EH (cell line): ENCODE measurements around the gene SLCO4A1.

ENCODE experiments used
- DNase-seq: peaks from one replicate; pipeline ENCODE4 v3.0.0-alpha.2; 2015; ENCODE audit warnings: low read depth

SLCO4A1 gene

DNA sequence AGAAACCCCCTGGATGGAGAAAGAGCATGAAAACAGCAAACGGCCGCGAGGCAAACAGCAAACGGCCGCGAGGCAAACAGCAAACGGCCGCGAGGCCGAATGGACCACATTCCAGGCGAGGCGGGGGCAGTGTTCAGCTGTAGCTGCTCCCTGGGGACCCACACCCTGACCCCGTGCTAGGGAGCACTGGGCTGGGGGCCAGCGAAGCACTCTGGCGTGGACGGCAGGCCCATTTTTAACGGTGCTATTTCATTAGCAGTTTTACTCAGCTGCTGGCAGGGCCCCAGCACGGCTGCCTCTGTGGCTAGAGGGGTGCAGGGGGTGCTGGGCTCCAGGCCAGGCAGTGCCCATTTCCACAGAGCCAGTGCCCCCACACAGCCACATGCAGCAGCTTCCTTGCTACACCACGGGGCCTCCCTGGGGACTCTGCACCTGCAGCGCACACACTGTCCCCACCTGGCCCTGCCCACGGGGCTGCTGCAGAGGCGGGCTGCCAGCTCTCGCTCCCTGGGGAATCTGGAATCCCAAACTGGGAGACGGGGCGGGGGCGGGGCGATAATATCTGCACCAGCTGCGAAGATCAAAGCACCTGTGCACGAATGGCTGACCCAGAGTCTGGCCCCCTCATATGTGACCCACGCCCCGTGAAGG lies 35.6 kb upstream of the SLCO4A1 start:
- DNase-seq, result peak; percentile 36

DNA sequence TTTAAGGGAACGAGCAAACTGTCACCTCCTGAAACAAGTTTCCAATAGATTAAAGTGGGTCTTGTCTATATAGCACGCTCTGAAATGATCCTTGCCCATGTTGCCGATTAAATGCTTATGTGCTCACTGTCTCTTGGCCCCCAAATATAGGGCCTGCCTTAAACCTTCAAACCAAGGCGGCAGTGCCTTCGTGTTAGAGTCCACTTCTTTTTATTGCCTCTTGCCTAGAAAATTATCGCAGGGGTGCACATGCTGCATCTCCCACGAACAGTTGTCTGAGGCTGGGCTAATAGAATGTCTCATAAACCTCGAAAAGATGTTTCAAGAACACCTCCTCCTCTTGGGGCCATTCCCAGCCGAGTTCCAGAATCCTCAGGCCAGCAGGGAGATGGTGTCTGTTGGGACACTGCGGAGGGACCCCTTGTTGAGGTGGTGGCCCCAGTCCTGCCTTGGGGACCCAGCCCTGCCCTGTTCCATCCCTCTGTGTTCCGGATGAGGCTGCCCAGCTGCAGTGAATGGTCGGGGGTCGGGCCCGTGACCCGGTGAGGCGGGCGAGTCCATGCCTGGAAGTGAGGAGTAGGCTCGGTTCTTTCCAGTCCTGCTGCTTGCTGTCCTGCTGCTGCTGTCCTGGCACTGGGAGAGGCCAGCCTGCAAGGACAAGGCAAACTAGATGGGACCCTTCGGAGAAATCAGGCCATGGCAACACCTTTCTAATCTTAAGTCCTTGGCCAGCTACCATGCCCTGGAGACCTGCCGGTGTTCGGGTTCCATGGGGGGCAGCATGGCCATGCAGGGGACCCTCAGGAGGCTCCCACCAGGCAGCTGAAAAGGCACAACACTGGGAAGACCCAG lies 34.7 kb upstream of the SLCO4A1 start:
- DNase-seq, result no peak

DNA sequence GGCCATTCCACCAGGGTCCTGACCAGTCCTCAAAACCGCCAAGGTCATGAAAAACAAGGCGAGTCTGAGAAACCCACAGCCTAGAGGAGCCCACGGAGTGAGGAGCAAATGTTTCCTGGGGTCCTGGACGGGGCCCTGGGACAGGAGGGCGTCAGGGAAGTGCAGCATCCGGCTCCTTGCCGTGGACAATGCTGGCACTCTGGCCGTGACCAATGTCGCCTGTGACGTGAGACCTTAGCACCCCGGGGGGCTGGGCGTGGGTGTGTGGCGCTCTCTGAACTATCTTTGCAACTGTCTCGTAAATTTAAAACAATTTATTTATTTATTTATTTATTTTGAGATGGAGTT lies 34.1 kb upstream of the SLCO4A1 start:
- DNase-seq, result no peak

DNA sequence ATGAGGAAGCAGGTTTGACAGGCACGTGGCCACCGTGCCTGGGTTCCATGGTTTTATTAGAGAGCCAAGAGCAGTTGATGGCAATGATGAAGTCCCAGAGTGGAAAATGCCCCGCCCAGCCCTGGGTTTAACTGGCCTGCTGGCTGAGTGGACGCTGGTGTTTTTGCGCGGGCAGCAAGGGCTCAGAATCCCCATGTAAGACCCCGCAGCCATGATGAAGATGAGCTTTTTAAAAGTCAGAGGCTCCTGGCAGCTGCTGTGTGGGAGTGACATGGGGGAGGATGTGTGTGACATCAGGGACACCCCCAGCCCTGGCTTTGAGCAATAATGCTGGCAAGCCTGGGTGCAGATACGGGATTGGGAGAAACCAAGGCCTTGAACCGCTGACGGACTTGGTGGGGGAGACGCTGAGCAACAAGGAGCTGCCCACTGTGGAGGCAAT lies 33.0 kb upstream of the SLCO4A1 start:
- no peak for DNase-seq

DNA sequence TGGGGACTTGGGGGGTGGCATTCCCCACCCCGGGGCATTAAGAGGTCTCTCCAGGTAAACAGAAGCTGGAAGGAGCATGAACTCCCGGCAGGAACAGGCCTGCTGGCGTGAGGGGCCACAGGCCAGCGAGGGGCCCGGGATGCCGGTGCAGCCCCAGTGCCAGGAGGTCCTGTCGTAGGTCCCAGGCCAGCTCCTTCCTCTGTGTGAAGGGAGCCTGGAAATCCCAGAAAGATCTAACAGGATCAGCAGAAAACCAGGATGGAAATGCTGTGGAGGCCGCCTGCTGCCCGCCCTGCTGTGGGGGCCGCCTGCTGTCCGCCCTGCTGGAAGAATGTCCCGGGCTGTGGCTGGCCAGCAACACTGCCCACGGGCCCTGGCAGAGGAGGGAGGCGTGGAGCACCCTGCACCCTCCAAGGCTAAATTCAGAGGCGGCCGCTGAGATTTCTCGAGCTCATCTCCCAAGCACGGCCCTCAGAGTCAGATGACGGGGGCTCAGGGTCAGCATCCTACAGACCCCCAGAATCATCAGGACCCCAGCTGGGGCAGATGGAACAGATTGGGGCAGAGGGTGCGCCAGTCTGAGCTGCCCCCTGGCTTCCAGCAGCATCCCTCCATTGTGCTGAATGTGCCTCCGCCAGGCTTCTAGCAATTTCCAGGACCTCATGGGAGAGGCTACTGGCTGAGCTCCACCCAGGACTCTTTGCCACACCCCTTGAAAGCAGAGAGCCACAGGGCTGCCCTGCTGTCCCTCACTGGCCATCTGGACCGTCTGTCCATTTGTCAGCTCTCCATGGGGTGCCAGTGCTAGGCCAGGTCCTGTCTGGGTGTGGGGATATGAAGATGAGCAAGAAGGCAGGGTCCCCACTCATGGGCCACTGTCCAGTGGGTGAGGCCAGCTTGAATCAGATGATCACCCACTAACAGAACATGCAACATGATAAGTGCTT lies 32.2 kb upstream of the SLCO4A1 start:
- no peak for DNase-seq

DNA sequence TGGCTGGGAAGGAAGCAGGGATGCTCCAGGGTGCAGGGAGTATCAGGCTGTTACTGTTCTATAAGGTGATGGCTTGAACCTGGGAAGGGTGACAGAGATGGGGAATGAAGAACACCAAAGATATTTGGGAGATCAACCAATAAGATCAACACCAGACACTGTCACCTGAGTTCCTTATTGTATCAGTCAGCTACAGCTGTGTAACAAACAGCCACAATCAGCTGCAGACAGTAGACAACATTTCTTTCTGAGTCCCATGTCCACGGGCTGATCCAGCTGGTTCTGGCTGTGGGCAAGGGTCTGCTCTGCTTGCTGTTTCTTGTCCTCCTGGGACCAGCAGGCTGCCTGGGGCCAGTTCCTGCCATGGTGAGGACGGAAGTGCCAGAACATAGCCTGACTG lies 31.3 kb upstream of the SLCO4A1 start:
- no peak for DNase-seq

DNA sequence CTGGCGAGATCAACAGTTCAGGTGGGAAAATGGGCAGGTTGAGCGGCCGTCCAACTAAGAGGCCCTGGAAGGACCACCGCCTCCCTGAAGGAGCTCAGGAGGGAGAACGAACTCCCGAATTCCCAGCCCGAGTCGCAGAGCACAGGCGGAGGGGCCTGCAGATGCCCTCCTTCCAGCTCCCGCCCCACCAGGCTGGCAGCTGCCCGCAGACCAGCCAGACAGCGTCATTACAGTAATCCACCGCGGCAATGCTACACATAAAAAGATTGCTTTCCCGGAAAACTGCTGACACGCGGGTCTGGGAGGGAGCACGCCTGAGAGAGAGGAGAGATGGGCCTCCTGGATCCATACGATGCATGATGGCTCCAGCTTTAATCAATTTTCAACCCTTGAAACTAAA lies 30.5 kb upstream of the SLCO4A1 start:
- no peak for DNase-seq

DNA sequence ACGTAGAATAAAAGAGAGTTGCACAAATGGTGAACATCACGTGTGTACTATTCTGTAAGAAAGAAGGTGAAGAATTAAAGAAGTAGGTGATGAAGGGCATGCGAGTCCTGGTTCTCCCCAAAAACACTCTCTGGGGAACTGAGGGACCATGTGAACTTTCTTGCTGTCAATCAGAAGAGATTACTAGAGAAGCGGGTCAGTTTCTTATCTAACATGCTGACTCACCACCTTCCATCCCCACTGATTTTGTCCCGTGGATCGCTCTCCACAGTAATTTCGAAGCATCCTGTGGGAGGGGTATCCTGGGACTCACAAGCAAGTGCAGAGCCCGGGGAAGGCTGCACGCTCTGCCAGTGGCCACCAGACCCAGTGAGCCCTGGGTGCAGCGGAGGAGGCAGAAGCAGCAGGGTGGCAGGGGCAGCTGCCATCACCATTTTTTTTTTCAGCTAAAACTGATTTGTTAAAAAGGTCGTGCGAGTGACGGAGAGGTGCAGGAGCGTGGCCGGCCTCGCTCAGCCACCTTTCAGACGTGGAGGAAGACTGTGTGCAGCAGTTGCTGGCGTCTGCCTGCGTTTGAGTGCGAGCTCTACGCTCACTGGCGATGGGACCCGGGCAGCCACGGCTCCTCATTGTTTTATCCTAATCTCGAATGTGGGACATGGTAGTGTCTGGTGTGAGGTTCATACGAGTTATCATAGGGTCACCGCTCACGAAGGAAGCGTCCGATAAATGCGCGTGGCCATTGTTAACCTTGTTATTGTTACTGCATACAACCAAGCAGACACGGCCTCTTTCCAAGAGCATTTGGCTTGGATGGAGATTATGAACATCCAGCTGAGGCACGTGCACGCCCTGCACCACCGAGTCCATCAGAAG lies 28.0 kb upstream of the SLCO4A1 start:
- no peak for DNase-seq

DNA sequence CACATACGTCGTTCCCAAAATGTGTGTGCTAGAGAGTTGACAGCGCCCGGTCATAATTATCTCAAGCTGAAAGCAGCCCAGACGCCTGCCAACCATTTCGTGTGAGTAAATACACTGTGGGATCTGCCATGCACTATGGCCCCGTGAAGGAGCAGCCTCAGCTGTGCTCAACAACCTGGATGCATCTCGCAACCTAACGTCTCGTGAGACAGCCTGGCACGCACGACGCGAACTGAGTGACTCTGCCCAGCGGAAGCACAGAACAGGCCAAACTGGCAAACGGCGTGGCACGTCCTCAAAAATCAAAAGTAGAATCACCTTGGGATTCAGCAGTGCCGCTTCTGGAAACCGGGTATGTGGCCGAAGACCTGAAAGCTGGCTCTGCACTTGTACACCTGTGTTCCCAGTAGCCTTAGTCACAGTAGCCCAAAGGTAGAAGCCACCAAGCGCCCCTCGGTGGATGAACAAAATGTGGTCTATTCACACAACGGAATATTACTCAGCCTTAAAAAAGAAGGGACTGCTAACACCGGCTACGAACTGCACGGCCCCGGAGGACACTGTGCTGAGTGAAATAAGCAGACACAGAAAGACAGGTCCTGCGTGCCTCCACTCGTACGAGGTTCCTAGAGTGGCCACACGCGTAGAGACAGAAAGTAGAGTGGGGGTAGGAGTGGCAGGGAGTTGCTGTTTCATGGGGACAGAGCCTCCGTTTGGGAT lies 27.2 kb upstream of the SLCO4A1 start:
- DNase-seq, result no peak

DNA sequence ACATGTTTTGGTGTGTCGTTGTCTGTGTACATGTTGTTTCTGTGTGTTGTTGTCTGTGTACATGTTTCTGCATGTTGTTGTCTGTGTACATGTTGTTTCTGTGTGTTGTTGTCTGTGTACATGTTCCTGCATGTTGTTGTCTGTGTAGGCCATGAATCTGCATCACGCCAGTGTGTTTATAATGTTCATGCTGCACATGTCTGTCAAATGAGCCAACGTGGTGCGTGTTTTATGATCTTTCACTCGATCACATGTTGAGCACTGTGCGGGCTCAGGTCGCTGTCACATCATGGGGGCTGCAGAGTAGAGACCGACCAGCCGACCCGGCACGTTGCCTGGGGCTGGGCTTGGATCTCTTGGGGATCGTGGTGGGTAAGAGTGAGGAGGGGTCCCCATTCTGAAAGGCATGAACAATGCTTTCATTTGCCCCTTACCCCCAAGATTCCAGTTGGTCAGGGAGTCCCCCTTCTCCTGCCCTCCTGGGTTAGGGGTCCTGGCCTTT lies 26.5 kb upstream of the SLCO4A1 start:
- no peak for DNase-seq

DNA sequence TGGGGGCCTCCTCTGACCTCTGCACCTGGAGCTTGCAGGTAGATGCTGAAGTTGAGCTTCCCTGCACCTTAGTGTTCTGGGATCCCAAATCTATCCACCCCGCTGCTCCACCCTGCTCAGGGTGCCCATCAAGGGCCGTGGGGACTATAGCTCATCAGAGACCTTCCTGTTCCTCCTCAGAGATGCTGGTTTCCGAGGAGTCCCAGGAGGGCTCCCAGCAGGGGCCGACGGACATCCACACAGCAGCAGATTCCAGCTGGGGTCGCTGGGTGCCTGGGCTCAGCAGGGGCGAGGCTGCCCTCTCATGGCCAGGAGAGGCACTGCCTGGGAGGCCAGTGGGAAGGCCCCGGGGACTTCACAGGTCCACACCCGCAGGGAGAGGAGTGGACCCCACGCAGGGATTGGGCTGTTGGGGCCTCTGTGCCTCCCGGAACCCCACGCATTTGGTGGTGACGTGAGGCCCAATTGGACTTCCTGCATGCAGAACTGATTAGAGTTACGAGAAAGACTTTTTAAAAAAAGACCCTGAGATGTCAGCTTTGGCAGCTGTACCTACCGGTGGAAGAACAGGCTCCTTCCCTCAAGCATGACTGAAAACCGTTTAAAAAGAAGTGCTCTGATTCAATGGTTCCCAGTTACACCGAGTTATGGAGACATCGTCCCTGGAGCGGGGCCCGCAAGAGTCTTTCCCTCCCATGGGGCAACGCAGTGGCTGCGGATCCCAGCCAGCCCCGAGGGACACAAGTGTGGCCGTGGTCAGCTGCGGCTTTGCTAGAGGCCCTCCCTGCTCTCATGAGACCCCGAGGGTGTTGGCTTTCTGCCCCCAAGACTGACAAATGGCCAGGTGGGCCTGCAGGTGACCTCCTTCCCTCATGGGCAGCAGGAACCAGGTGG lies 25.3 kb upstream of the SLCO4A1 start:
- peak; percentile 64 for DNase-seq

DNA sequence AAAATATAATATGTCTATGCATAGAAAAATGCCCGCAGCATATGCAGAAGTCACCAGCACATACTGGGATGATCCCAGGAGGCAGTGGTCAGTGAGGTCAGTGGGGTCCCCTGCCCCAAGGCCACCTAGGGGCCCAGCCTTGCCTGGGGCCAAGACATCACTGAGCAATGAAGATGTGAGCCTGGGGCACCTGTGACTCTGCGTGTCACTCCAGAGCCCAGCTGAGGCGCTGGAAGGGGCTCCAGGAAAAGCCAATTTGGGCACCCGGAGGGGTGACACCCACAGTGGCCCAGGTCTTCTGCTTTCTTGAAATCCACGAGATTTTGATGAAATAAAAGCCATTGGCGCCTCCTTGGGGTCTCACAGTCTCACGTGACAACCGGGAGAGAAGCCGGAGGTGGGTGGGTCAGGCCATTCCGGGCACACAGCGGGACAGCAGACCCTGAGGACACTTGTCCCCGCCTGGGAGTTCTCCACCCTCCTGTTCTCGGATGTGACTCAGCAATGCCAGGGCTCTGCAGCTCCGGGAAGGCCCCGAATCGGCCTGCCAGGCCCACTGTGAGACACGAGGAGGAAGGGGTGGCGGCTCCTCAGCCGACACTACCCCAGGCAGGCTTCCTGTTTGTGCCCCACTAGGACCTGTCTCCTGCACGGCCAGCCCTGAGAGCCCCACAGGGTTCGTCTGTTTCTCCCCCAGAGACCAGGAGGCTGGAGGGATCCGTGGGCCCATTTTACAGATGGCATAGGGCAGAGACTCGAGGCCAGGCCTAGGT lies 24.4 kb upstream of the SLCO4A1 start:
- DNase-seq, result no peak

DNA sequence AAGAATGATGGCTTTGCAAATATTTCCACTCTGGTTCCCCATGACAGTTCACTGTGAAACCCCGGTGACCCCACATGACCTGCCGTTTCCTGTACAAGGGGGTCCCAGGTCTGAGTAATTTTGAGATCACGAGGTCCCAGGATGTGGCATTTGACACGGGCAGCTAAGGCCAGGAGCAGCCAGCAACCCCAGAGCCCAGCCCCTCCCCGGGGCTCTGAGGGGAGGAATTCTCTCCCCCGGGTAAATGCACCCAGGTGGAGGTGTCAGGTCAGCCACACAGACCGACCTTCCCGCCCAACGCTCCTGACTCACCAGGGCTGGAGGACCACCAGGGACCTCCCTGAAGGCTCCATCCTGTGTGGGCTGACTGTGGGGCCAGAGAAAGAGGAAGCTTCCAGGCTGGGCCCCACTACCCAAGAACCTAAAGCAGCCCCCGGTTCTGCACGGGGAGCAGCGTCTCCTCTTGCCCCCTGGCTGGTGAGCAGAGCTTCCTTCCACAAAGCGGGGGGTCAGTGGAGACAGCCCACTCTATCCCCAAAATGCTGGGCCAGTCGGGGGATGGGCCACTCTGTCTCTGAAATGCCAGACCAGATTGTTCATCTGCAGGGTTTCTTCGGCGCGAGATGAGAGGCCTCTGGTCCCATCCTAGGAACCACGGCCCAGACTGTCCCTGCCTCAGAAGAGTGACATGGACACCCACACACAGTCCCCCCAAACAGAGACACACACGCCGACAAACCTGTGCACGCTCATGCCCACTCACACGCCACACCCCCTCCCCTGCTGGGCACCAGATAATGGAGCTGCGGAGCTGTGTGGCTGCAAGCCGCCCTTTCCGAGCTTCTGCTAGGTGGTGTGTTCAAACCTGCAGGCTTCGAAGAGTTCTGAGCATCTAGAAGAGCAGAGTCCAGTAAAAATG lies 23.4 kb upstream of the SLCO4A1 start:
- no peak for DNase-seq

DNA sequence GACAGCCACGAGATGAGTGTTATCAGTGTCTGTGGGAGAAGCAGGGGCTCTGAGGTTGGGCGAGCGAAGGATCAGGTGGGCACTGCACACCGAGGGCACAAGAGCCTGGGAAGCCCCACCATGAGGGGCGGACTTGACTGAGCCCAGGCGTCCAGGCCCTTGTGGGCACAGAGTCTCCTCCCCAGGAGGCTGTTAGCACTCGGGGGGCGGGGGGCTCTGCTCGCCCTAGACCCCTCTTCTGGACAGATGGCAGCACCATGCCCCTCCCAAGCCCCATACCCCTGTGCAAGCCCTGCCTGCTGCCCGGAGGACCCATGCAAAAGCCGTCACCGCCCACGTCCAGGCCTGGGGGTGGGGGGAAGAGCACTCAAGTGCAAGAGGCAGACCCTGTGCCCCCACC lies 21.7 kb upstream of the SLCO4A1 start:
- DNase-seq, result no peak

DNA sequence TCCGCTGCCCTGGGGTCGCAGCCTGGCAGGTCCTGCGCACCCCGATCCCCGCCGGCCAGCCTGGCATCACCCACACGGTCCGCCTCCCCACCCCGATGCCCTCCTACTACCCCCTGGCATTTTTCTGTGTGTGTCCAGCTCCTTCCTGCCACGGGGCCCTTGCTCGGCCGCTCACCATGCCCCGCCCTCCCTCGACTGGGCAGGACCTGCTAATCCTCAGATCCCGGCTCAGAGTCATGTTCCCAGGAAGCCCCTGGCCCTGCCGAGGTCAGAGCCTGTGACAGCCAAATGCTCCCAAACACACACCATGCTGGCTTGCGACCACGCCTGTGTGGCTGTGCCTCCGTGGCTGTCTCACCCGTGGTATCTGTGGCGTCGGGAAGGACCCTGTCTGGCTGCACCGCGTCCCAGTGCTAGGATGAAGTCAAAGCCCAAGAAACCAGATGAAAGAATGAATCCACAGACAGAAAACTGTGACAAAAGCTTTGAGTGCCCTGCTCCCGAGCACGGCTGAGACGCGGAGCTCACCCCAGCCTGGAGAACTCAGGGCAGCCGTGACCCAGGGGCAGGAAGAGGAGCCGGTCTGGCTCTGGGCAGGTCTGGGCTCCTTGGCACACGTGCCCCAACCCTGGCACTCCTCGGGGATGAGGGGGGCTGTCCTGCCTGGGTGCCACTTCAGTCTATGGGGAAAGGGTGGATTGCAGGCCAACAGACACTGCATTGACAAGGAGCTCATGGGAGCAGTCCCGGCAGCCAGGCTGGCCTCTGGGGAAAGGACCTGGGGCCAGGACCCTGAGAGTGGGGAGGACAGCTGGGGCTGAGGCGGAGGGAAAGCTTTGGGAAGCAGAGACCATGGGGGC lies 20.8 kb upstream of the SLCO4A1 start:
- DNase-seq, result no peak

DNA sequence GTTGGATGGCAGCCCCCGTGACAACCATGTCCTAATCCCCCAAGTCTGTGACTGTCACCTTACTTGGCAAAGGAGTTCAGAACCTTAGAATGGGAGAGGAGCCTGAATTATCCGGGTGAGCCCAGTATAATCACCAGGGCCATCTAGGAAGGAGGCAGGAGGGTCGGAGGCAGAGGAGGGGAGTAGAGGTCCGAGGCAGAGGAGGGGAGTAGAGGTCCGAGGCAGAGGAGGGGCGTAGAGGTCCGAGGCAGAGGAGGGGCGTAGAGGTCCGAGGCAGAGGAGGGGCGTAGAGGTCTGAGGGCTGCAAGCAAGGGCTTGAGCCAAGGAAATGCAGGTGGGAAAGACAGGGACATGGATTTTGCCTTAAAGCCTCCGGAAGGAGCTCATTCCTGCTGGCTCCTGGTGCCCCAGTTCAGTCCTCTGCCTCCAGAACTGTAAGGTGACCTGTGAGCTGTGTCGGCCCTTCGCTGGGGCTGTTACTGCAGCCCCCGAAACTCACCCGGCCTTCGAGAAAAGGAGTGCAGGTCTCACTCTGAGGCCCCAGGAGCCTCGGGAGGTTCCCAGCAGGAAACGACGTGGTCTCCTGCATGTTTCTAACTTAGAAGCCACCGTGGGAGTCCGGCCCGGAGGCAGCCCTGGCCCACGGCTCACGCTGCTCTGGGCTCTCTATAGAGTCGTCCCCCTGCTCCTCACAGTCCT lies 20.0 kb upstream of the SLCO4A1 start:
- DNase-seq, result no peak
